Osteocyte (in vitro differentiated cells): ENCODE data around the gene CDH26. TPM values are rescaled to one million over a fixed set of nuclear protein-coding genes. Genes with fewer than 3 reads are reported as not detected.

Source experiments
- DNase-seq: peaks from one replicate; pipeline ENCODE4 v3.0.0; 2021; ENCODE audit warnings: mixed read lengths; ENCODE audit not compliant: unreplicated experiment; ENCODE audit errors: extremely low spot score
- H3K27ac Mint-ChIP-seq: one replicate; pipeline ENCODE4 v1.8.0; 2021; ENCODE audit warnings: mild to moderate bottlenecking, mixed read lengths; ENCODE audit not compliant: unreplicated experiment
- H3K27me3 Mint-ChIP-seq: one replicate; pipeline ENCODE4 v1.8.0; 2021; ENCODE audit warnings: mixed read lengths; ENCODE audit not compliant: unreplicated experiment
- H3K36me3 Mint-ChIP-seq: one replicate; pipeline ENCODE4 v1.8.0; 2021; ENCODE audit warnings: mixed read lengths; ENCODE audit not compliant: unreplicated experiment
- H3K4me1 Mint-ChIP-seq: one replicate; pipeline ENCODE4 v1.8.0; 2021; ENCODE audit warnings: mixed read lengths; ENCODE audit not compliant: unreplicated experiment
- H3K4me3 Mint-ChIP-seq: one replicate; pipeline ENCODE4 v1.8.0; 2021; ENCODE audit warnings: mild to moderate bottlenecking, moderate library complexity, mixed read lengths; ENCODE audit not compliant: unreplicated experiment
- H3K9me3 Mint-ChIP-seq: one replicate; pipeline ENCODE4 v1.8.0; 2021; ENCODE audit warnings: mixed read lengths; ENCODE audit not compliant: unreplicated experiment
- total RNA-seq: library from RNA; stranded (reverse); gene quantifications from 2 replicates; pipeline ENCODE4 v1.2.1, GENCODE V29; 2021
- TF ChIP-seq, protein P1 (sequence below): fragments of 200-600 bp; sonication (generic); IDR thresholded peaks from 2 replicates; pipeline ENCODE4 v1.5.0; 2021; ENCODE audit warnings: antibody characterized with exemption, mild to moderate bottlenecking, moderate library complexity

CDH26 gene
- total RNA-seq, 1 donor from 2014 or later, result 0.46 TPM

DNA sequence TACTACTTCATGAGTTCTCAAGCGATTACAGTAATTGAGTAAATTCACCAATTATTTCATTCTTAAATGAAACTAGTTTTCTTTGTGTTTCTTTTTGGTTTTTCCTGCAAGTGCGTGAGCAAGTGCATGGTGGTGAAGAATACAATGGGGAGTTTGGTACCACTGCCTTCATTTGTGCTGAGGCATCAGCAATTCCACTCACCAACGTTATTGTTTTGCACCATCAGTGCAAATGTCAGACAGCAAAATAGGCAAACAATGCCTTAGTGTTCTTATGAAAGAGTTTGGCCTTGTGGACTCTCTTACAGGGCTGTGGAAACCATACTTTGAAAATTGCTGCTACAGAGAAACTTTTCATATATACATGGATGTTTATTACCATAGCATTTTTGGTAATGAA lies 8.2 kb downstream of the CDH26 start:
- Mint-ChIP-seq H3K9me3 (no peaks in the 10 kb centered on the region), H3K27me3 (peaks cover 14% of the 10 kb centered on the region), H3K4me3 (no peak overlapping the region), H3K27ac (no peak overlapping the region), H3K4me1 (peaks cover 4% of the 10 kb centered on the region), H3K36me3 (no peaks in the 10 kb centered on the region)
- no peak for DNase-seq
- TF ChIP-seq, protein P1, sequence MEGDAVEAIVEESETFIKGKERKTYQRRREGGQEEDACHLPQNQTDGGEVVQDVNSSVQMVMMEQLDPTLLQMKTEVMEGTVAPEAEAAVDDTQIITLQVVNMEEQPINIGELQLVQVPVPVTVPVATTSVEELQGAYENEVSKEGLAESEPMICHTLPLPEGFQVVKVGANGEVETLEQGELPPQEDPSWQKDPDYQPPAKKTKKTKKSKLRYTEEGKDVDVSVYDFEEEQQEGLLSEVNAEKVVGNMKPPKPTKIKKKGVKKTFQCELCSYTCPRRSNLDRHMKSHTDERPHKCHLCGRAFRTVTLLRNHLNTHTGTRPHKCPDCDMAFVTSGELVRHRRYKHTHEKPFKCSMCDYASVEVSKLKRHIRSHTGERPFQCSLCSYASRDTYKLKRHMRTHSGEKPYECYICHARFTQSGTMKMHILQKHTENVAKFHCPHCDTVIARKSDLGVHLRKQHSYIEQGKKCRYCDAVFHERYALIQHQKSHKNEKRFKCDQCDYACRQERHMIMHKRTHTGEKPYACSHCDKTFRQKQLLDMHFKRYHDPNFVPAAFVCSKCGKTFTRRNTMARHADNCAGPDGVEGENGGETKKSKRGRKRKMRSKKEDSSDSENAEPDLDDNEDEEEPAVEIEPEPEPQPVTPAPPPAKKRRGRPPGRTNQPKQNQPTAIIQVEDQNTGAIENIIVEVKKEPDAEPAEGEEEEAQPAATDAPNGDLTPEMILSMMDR, result no peak

DNA sequence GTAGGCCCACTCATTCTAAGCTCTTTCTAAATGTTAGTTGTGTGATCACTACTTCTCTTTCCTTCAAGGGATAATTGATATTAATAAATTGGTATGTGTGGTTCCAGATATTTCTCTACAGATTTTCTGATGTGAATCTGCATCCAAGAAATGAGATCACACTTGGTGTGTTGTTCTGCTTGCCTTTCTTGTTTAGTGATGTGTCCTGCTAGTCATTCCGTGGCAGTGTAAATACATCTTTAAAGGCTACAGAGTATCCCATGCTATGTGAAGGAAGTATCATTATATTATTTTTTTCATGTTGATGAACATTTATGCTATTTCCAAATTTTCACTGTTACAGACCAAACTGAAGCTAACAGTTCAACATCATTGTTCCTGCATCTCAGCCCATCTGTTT lies 13.2 kb downstream of the CDH26 start:
- no peak for DNase-seq
- H3K4me3 Mint-ChIP-seq, result no peak overlapping the region
- H3K9me3 Mint-ChIP-seq, result no peaks in the 10 kb centered on the region
- no peaks in the 10 kb centered on the region for H3K36me3 Mint-ChIP-seq
- H3K4me1 Mint-ChIP-seq, result peaks cover under 1% of the 10 kb centered on the region
- peaks cover 9% of the 10 kb centered on the region for H3K27me3 Mint-ChIP-seq
- no peak overlapping the region for H3K27ac Mint-ChIP-seq
- TF ChIP-seq, protein P1, result no peak

GRCh38 chr20:59972037-59972801 lies 14.0 kb downstream of the CDH26 start:
- TF ChIP-seq, protein P1, result no peak
- peaks cover 3% of the 10 kb centered on the region for H3K4me1 Mint-ChIP-seq
- peaks cover 9% of the 10 kb centered on the region for H3K27me3 Mint-ChIP-seq
- H3K27ac Mint-ChIP-seq, result no peak overlapping the region
- H3K4me3 Mint-ChIP-seq, result no peak overlapping the region
- H3K9me3 Mint-ChIP-seq, result no peaks in the 10 kb centered on the region
- DNase-seq, result no peak
- H3K36me3 Mint-ChIP-seq, result no peaks in the 10 kb centered on the region

- DNase-seq, result peak; percentile 40
- TF ChIP-seq, protein P1, result no peak
- Mint-ChIP-seq H3K4me1 (peaks cover 3% of the 10 kb centered on the region), H3K36me3 (no peaks in the 10 kb centered on the region), H3K4me3 (no peak overlapping the region), H3K9me3 (no peaks in the 10 kb centered on the region), H3K27ac (no peak overlapping the region), H3K27me3 (peaks cover 3% of the 10 kb centered on the region)
Measured at GRCh38 chr20:59976156-59976782, 18.0 kb downstream of the CDH26 start.

DNA sequence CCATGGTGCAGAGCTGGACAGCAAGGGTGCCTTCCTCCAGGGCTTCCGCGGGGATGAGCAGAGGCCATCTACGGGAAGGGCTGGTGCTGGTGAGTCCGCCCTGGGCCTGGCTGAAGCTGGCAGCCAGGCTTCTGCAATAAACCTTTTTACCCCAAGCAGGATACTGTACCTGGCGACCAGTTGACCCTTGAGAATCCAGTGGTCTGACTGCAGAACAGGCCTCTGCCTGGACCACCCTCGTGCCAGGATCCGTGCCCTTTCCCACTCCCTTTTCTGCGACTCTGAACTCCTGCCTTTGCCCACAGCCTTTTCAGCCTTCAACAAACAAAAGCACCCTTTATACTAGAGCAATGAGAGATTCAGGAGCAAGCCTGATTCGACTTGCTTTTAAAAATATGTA lies 18.9 kb downstream of the CDH26 start:
- Mint-ChIP-seq H3K27me3 (peaks cover 5% of the 10 kb centered on the region), H3K9me3 (peaks cover 6% of the 10 kb centered on the region), H3K27ac (no peak overlapping the region), H3K36me3 (no peaks in the 10 kb centered on the region), H3K4me1 (peaks cover 3% of the 10 kb centered on the region), H3K4me3 (no peak overlapping the region)
- TF ChIP-seq, protein P1, result no peak
- DNase-seq, result peak; percentile 77
